ENCODE measurements around the gene LRG1.
"Not testable (repeated sequence)": the region's sequence is repeated elsewhere in the genome, so short reads cannot be mapped to it uniquely, and the experiment has no call there.

LRG1 gene

GRCh38 chr19:4567584-4568071 is 27.8 kb upstream of the LRG1 start:
- no peak for DNase-seq (ENCODE audit: extremely low spot score)
- TF ChIP-seq, protein P1, sequence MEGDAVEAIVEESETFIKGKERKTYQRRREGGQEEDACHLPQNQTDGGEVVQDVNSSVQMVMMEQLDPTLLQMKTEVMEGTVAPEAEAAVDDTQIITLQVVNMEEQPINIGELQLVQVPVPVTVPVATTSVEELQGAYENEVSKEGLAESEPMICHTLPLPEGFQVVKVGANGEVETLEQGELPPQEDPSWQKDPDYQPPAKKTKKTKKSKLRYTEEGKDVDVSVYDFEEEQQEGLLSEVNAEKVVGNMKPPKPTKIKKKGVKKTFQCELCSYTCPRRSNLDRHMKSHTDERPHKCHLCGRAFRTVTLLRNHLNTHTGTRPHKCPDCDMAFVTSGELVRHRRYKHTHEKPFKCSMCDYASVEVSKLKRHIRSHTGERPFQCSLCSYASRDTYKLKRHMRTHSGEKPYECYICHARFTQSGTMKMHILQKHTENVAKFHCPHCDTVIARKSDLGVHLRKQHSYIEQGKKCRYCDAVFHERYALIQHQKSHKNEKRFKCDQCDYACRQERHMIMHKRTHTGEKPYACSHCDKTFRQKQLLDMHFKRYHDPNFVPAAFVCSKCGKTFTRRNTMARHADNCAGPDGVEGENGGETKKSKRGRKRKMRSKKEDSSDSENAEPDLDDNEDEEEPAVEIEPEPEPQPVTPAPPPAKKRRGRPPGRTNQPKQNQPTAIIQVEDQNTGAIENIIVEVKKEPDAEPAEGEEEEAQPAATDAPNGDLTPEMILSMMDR (IDR thresholded peaks at IDR 0.05; ENCODE audit: control extremely low read depth, extremely low read depth, low read depth, missing control alignments) = peak; percentile 62
- ChIA-PET POLR2A (no interaction called here), CTCF (interaction anchor here (1.0 to 10.3 kb wide), 14 partner anchors 9 to 92 kb away, joined by 3 to 102 read pairs (median 5); partner anchors contain the start of genes PLIN5 and SEMA6B)

- no peak for DNase-seq (ENCODE audit: extremely low spot score)
- TF ChIP-seq, protein P1 (IDR thresholded peaks at IDR 0.05; ENCODE audit: control extremely low read depth, extremely low read depth, low read depth, missing control alignments) = no peak
- CTCF ChIA-PET = interaction anchor here (0.6 to 10.3 kb wide), 14 partner anchors 8 to 93 kb away, joined by 3 to 102 read pairs (median 5); partner anchors contain the start of gene PLIN5
- POLR2A ChIA-PET = no interaction called here
Measured at GRCh38 chr19:4566402-4567051, 26.7 kb upstream of the LRG1 start.

GRCh38 chr19:4563562-4563961 is 23.7 kb upstream of the LRG1 start:
- CTCF ChIA-PET; DNase-seq (ENCODE audit: extremely low spot score); POLR2A ChIA-PET: not testable (repeated sequence)

DNA sequence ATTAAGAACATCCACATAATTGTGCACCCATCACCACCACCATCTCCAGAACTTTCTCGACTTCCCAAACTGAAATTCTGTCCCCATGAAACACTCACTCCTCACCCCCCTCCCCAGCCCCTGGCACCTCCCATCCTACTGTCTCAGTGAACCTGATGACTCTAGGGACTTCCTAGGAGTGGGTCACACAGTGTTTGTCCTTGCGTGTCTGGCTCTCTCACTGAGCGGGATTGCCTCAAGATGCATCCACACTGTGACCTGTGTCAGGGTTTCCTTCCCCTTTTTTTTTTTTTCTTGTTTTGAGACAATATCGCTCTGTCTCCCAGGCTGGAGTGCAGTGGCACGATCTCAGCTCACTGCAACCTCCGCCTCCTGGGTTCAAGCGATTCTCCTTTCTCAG is 22.2 kb upstream of the LRG1 start:
- DNase-seq (ENCODE audit: extremely low spot score); CTCF ChIA-PET; POLR2A ChIA-PET: not testable (repeated sequence)

DNA sequence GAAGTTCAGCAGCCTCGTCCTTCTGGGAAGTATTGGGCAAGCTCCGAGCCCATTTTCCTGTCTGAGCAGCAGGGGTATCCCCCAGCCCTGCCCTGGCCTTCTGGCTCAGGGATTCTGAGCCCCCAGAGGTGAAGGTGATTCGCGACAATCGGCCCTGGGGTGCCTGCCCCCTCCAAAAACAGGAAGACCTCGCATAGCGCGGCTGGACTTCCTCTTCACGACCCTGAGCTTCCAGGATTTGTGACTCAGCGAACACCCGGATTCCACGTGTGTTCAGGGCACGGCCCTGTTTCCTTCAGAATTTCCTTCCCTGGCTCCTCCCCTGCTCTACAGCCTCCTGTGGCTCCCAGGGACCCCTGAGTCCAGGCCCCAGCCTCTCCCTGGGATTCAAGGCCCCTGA is 19.7 kb upstream of the LRG1 start, which contains the start of gene SEMA6B:
TSS of gene SEMA6B (minus strand) at position 116 of the 400 bp plus-strand sequence. CDS start 1,227 bp downstream, outside the sequence.
- DNase-seq (ENCODE audit: extremely low spot score) = no peak
- POLR2A ChIA-PET = no interaction called here
- CTCF ChIA-PET = interaction anchor here (0.9 to 2.2 kb wide), 10 partner anchors 7 to 77 kb away, joined by 3 to 10 read pairs (median 4); no protein-coding TSS in a partner anchor
- TF ChIP-seq, protein P1 (IDR thresholded peaks at IDR 0.05; ENCODE audit: control extremely low read depth, extremely low read depth, low read depth, missing control alignments) = no peak

- DNase-seq (ENCODE audit: extremely low spot score) = peak; percentile 72
- CTCF ChIA-PET = interaction anchor here (0.8 to 2.2 kb wide), 14 partner anchors 9 to 78 kb away, joined by 3 to 11 read pairs (median 4); partner anchors contain the start of gene PLIN5
- POLR2A ChIA-PET = no interaction called here
- TF ChIP-seq, protein P1 (IDR thresholded peaks at IDR 0.05; ENCODE audit: control extremely low read depth, extremely low read depth, low read depth, missing control alignments) = peak; percentile 95
Measured at GRCh38 chr19:4557971-4558941, 18.4 kb upstream of the LRG1 start.

DNA sequence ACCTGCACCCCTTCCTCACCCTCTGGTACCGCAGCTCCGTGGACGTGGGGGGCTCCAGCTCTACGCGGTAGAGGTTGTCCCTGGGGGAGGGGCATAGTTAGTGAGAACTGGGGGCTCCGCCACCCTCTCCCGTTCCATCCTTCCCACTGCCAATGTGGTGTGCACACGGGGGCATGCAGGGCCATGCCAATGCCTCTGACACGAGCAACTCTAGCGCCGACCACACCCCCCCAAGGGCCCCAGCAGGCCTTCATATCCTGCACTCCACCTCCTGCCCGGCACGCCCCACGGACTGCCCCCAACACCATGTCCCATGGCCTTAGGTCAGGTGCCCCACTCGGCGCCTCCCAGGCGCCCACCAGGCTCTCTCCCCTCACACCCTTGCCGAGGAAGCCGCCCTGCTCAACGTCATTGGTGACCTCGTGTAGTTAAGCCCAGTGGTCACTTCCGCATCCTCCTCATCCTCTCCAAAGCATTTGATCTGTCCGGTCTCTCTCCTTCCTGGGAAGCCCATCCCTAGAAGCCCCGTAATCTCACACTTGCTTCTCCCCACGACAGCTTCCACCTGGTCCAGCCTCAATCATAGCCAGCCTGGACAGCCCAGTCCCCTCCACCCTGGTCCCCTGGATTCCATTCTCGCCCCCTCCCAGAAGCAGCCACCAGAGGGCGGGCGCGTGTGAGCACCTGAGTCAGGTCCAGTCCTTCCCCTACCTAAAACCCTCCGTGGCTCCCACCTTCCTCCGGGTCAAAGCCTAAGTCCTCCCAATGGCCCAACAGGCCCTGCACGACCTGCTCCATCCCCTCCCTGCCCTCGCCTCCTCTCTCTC is 17.5 kb upstream of the LRG1 start:
- TF ChIP-seq, protein P1 (IDR thresholded peaks at IDR 0.05; ENCODE audit: control extremely low read depth, extremely low read depth, low read depth, missing control alignments) = peak; percentile 45
- POLR2A ChIA-PET = no interaction called here

More for the DNA sequence above, 17.5 kb upstream of the LRG1 start:
- no peak for DNase-seq (ENCODE audit: extremely low spot score)
- CTCF ChIA-PET = interaction anchor here (1.1 to 2.3 kb wide), 6 partner anchors 10 to 79 kb away, joined by 3 to 11 read pairs (median 6); no protein-coding TSS in a partner anchor
